HepG2 (cell line): ENCODE results near the gene ACTR3.

Experiments used
- ATRX ChIP-seq: sonication (generic); formaldehyde crosslinking; IDR thresholded peaks from 2 replicates; pipeline ENCODE4 v1.4.0; 2020; ENCODE audit warnings: missing genetic modification reagents, borderline replicate concordance
- CEBPB ChIP-seq: IDR thresholded peaks from 2 replicates; pipeline ENCODE4 v1.6.1; 2011; ENCODE audit warnings: low read depth, low read length, improper control_type of control experiment, borderline replicate concordance
- CREB1 ChIP-seq, 2 experiments: fragments of 450-650 bp in 1 of 2; IDR thresholded peaks; 2 replicates each; pipeline ENCODE4 v1.6.1; 2016 to 2017; ENCODE audit warnings: control low read depth in 1 of 2, mild to moderate bottlenecking in 1 of 2, missing compliant biosample characterization in 1 of 2, missing genetic modification characterization in 1 of 2
- EZH2 ChIP-seq: conservative IDR thresholded peaks from 2 replicates; pipeline ENCODE4 v1.6.1; 2012; ENCODE audit warnings: mild to moderate bottlenecking, low read depth, low read length, moderate library complexity
- RAD51 ChIP-seq: fragments of 450-650 bp; IDR thresholded peaks from 2 replicates; pipeline ENCODE4 v1.6.1; 2016; ENCODE audit warnings: borderline replicate concordance
- SRSF1 ChIP-seq: fragments of 200-400 bp; formaldehyde crosslinking; optimal IDR thresholded peaks from 2 replicates; pipeline ENCODE3; 2017; ENCODE audit warnings: mild to moderate bottlenecking, low read depth, low read length, moderate library complexity
- YY1 ChIP-seq: IDR thresholded peaks from 2 replicates; pipeline ENCODE4 v1.6.1; 2011; ENCODE audit warnings: low read length, low read depth, moderate library complexity, mild to moderate bottlenecking; ENCODE audit not compliant: insufficient read depth, insufficient replicate concordance

- TF ChIP-seq CREB1 (IDR thresholded peaks at IDR 0.05) = no peak
- TF ChIP-seq CREB1 (CRISPR knock-in tag; IDR thresholded peaks at IDR 0.05) = no peak
- TF ChIP-seq RAD51 = no peak
- TF ChIP-seq EZH2 = no peak
- no peak for TF ChIP-seq ATRX (CRISPR knock-in tag)
- TF ChIP-seq CEBPB = no peak
- no peak for TF ChIP-seq YY1
- no peak for TF ChIP-seq SRSF1
These were observed 43.5 kb upstream of the ACTR3 start for GRCh38 chr2:113846429-113846828.
